DMS114 treated with DMSO at 0.1 percent for 48 hours (cell line): ENCODE data around the gene ACSS1.

ENCODE experiments used
- DNase-seq: peaks from one replicate; lab custom pipeline; 2025; ENCODE audit not compliant: unreplicated experiment; lab: John Stamatoyannopoulos, UW

Gene ACSS1

GRCh38 chr20:24980291-24981053 lies 77.5 kb downstream of the ACSS1 start:
- no peak for DNase-seq

- no peak for DNase-seq
These were observed 78.6 kb downstream of the ACSS1 start for GRCh38 chr20:24979036-24979960.

- DNase-seq: no peak
These were observed 79.4 kb downstream of the ACSS1 start for GRCh38 chr20:24978513-24978912.

GRCh38 chr20:24977797-24978196 lies 80.1 kb downstream of the ACSS1 start:
- no peak for DNase-seq

DNA sequence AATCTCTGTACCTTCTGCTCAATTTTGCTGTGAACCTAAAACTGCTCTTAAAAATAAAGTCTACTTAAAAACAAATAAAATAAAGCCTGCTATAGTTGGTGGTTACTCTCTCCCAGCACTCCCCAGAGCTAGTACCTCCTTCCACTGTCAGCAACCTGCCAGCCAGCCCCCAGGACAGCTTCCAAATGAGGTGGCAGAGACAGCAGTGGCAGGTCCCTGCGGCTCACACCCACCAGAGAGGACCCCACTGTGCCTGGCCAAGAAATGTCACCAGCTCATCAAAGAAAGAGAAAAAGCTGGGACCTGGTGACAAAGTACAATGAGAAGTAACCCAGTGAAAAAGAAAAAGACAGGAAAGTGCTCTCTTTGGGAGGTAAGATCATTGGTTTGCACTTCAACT lies 80.6 kb downstream of the ACSS1 start:
- no peak for DNase-seq

DNA sequence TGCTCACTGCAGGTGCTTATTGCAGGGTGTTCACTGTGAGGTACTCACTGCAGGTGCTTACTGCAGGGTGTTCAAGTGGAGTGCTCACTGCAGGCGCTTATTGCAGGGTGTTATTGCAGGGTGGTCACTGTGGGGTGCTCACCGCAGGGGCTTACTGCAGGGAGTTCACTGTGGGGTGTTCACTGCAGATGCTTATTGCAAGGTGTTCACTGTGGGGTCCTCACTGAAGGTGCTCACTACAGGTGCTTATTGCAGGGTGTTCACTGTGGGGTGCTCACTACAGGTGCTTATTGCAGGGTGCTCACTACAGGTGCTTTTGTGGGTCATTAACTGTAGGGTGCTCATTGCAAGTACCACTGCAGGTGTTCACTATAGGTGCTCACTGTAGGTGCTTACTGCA lies 85.6 kb downstream of the ACSS1 start:
- no peak for DNase-seq

DNA sequence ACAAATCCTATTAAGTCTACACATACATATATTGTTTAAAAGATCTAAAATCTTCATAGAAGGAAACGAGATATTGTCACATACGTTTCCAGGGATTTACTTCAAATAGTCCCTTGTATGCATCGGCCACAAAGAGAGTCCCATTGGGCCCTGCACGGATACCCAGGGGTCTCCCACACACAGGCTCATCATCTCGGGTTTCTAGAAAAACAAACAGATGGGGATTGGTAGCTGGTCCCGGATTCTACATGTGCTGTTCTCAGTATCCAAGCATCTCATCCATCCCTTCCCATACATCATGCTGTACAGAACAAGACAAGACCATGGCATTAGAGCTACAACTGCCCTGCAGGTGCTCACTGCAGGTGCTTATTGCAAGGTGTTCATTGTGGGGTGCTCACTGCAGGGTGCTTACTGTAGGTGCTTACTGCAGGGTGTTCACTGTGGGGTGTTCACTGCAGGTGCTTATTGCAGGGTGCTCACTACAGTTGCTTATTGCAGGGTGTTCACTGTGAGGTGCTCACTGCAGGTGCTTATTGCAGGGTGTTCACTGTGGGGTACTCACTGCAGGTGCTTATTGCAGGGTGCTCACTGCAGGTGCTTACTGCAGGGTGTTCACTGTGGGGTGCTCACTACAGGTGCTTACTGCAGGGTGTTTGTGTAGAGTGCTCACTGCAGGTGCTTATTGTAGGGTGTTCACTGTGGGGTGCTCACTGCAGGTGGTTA lies 86.4 kb downstream of the ACSS1 start:
- DNase-seq: no peak

DNA sequence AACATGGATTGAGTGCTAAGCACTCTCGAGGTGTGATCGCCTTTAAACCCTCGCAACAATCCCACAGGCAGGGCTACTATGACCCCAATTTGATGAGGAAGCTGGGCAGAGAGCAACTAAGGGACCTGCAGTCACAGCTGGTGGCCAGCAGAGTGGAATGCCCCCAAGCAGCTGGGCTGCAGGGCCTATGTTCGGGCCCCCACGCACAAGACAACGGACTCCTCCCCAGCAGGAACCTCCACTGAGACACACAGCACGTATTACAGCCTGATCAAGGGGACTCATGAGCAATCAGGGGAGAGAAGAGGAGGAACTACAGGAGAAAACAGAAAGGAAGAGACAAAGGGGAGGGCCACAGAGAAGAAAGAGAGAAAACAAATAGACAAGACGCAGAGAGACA lies 87.2 kb downstream of the ACSS1 start:
- DNase-seq: no peak

- DNase-seq: no peak
These were observed 87.8 kb downstream of the ACSS1 start for GRCh38 chr20:24970030-24970553.

GRCh38 chr20:24969186-24970029 lies 88.5 kb downstream of the ACSS1 start:
- no peak for DNase-seq

DNA sequence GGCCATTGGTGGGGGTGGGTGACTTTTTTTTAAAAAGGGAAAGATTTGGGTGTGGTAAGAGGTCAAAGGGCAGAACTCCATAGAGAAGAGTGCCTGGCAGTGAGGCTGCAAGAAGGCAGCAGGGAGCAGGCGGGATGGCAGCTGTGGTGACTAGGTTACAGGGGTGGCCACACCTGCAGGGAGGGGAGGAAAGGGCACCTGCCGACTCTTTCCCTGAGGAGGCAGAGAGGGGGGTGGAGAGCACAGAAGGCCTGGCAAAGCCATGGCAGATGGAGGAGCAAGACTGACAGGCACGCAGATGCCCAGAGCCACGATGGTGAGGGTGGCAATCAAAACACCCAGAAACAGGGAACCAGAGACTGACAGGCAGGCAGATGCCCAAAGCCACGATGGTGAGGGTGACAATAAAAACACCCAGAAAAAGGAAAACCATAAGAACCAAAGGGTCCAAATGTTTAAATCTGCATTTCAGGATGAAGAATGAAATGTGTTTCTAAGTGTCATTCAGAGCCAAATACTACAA lies 89.6 kb downstream of the ACSS1 start:
- no peak for DNase-seq

- DNase-seq: no peak
These were observed 91.5 kb downstream of the ACSS1 start for GRCh38 chr20:24966317-24967012.

DNA sequence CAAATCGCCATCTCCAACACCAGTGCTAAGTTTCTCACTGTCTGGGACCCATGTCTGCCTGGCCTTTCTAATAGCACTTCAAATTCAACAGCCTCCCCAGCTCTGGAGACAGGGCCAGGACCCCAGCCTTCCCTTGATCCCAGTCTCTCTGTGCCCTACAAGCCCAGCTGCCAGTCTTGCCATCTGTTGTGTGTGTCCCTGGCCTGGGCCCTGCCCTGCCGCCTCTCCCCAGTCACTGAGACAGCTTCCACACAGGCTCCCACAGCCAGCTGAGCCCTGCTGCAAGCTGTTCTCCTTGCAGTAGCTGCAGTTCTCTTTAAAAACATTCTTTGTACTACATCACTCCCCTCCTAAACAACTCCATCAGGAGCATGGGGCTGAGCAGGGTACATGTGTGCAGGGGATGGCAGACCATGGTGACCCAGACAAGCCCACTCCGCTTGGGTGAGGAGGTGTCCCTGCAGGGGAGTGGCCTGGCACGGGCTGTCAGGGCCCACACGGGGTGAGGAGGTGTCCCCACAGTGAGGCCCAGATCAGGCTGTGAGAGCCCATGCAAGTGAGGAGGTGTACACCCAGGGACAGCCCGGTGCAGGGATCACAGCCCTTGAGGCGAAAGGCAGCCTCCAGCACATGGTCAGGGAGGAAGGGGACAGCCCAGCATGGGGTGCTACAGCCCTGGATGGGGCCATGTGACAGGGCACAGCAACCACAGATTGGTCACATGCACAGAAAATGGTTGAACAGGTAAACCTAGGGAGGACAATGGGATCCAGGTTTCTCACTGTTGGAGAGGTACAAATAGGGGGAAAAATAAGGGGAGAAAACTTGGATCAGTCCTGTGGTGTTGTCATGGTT lies 92.6 kb downstream of the ACSS1 start:
- DNase-seq: no peak

GRCh38 chr20:24964506-24964840 lies 93.5 kb downstream of the ACSS1 start:
- DNase-seq: no peak

DNA sequence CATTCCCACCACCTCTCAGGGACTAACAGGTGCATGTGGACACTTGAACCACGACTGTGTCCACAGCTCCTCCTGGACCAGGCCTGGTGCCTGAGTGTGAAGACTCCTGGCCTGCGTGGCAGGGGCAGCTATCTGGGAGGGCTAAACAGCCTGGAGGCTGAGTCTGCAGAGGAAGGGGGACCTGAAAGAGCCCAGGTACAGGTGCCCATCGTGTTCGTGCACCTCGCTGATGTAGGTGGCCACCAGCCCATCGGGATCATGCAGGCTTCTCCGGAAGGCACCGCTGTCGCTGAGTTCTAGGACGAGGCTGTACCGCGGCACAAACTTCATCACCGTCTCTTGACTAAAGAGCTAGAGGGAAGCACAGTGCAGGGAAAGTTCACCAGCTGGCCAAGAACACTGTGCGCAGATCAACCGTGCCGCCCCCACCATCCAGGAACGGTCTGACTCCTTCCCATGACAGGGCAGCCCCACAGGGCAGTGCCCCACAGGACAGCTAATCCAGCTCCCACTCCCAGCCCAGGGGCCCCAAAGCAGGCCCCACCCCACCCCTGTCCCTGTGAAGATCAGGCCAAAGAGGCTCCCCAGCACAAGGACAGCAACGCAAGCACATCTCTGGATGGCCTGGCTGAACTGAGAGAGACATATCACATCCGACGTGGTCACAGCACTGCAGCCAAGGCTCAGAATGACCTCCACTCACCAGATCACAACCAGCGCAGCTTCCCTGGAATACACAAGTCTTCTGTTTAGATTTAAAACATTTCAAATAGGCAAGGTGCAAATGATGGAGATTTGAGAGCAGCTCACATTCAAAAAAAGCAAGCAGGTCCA lies 94.0 kb downstream of the ACSS1 start:
- DNase-seq: no peak

GRCh38 chr20:24962510-24962909 lies 95.4 kb downstream of the ACSS1 start:
- DNase-seq: no peak

DNA sequence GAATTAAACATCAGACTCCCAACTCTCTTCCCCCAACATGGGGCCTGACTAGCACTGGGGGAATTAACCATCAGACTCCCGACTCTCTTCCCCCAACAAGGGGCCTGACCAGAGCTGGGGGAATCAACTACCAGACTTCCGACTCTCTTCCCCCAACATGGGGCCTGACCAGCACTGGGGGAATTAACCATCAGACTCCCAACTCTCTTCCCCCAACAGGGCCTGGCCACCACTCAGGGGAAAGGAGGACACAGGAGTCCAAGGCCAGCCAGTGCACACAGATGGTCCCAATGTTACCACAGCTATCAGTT lies 95.8 kb downstream of the ACSS1 start:
- no peak for DNase-seq
